Inferior parietal cortex (tissue), 1 donor: Measurements from ENCODE around the gene SIRPD.

ENCODE experiments used
- DNase-seq: peaks from one replicate; pipeline ENCODE4 v3.0.0-alpha.2; 2016; ENCODE audit errors: extremely low spot score

The SIRPD gene

GRCh38 chr20:1494436-1494835, 63.1 kb downstream of the SIRPD start:
- no peak for DNase-seq

- DNase-seq, result no peak
Observed at GRCh38 chr20:1493536-1493935, 64.0 kb downstream of the SIRPD start.

- no peak for DNase-seq
Observed at GRCh38 chr20:1491860-1492642, 65.5 kb downstream of the SIRPD start.

DNA sequence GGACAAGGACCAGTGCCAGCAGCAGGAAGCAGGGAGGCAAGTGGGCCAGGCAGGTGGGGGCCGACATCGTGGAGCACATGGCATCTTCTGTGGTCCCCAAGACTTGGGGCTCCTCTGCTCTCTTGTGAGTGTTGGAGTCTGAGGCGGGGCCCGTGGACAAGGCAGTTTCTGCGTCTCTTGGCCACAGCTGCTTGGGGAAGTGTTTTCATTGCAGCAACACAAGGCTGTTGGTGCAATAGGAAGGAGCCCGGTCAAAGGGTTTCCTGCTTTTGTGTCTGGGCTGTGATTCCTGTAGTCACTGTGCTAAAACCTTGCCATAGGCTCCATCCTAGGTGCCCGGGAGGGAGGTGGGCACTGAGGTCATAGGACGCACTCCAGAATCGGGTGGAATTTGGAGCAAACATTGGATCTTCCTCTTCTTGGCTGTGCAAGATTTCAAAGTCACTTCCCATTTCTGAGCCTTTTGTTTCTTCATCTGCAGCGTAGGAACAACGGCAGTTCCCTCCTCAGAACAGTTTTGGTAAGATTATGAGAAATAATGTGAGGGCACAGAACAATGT, 66.1 kb downstream of the SIRPD start, which contains the start of gene SIRPB2:
Gene SIRPB2, minus strand, starts transcription at position 140 of the 560 bp plus-strand sequence. Its CDS starts 61 bp downstream, at position 79.
- no peak for DNase-seq

DNA sequence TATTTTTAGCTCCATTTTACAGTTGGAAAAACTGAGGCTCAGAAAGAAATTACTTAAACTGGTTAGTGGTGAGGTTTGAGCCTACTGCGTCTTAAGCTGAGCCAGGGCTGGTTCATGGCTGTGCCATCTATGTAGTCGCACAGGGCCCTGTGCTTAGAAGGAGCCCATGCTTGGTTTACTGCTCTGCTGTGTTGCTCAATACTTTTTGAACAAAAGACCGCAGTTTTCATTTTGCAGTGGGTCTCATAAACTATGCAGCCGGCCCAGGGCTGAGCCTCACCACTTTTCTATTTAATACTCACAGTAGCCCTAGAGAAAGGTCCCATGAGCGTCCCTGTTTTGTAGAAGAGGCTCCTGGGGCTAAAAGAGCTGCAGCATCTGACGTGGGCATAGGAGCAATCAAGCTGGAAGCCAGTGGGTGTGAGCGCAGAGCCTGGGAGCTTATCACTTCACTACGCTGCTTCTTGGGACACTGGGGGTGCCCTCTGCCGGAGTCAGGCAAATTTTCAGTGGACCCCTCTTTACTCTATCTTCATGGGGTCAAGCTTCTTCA, 66.8 kb downstream of the SIRPD start:
- no peak for DNase-seq

DNA sequence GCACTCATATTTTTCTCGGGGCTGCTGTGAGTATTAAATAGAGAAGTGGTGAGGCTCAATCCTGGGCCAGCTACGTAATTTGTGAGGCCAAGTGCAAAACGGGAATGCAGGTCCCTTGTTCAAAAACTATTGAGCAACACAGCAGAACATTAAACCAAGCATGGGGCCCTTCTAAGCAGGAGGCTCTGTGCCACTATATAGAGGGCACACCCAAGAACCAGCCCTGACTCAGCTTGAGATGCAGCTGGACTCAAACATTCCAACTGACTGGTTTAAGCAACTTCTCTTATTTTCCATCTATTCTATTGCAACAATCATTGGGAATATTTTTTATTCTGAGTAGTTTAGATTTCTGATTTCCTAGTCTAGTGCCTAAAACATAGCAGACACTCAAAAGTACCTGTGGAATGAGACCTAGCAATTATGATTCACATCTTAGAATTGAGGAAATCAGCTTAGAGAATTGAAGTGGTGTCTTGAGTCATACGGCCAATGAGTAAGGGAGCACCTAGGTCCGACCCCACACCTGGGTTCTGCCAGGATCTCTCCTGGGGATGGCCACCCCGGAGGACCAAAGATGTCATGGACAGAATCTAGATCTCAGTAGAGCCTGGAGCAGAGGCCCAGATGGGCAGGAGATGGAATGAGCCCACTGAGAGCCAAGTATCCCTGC, 67.6 kb downstream of the SIRPD start:
- no peak for DNase-seq

DNA sequence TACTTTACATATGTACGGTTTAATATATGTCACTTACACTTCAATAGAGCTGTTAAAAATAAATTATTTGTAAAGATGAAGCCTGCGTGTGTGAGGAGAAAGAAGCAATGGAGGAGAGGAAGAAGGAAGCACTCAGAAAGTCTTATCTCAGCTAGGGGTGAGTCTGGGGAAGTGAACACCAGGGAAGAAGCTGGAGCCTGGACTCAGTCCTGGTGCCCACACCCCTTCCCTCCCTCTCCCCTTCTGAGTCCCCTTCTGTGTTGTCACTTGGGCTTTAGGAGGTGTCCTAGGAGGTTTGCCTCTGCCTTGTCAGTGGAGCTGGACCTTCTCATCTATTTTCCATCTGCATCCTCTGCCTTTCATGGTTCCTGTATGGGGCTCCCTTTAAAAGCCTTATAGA, 68.2 kb downstream of the SIRPD start:
- no peak for DNase-seq

- DNase-seq, result no peak
Observed at GRCh38 chr20:1486566-1486965, 70.9 kb downstream of the SIRPD start.

DNA sequence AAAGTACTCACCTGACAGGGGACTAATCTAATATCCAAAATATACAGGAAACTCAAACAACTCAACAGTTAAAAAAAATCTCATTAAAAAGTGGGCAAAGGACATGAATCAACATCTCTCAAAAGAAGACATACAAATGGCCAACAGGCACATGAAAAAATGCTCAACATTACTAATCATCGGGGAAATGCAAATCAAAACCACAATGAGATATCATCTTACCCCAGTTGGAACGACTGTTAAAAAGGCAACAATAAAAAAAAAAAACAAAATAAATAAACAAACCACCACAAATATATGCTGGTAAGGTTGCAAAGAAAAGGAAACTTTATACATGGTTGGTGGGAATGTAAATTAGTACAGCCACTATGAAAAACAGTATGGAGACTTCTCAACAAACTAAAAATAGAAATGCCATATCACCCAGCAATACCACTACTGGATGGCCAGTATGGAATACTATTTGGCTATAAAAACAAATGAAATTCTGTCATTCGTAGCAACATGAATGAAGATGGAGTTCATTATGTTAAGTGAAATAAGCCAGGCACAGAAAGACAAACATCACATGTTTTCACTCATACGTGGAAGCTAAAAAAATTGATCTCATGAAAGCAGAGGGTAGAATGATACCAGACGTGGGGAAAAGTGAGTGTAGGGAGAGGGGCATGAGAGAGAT, 72.9 kb downstream of the SIRPD start:
- DNase-seq, result no peak
